Measurements from ENCODE around the gene TENT4B.

The TENT4B gene

GRCh38 chr16:50198802-50199403 lies 45.8 kb downstream of the TENT4B start:
- FAIRE-seq, result no peak

- FAIRE-seq, result no peak
Observed at GRCh38 chr16:50201787-50202186, 48.7 kb downstream of the TENT4B start.

GRCh38 chr16:50202926-50203624 lies 50.0 kb downstream of the TENT4B start:
- no peak for FAIRE-seq

GRCh38 chr16:50203681-50204080 lies 50.6 kb downstream of the TENT4B start:
- no peak for FAIRE-seq

- FAIRE-seq, result no peak
Observed at GRCh38 chr16:50204453-50205108, 51.5 kb downstream of the TENT4B start.

- no peak for FAIRE-seq
Observed at GRCh38 chr16:50207652-50208051, 54.5 kb downstream of the TENT4B start.

- FAIRE-seq, result no peak
Observed at GRCh38 chr16:50208460-50208931, 55.4 kb downstream of the TENT4B start.

- FAIRE-seq, result no peak
Observed at GRCh38 chr16:50209546-50210265, 56.6 kb downstream of the TENT4B start.

- FAIRE-seq, result peak; percentile 37
Observed at GRCh38 chr16:50210266-50211038, 57.3 kb downstream of the TENT4B start.

- FAIRE-seq, result peak; percentile 83
Observed at GRCh38 chr16:50213939-50214519, 60.9 kb downstream of the TENT4B start.

GRCh38 chr16:50215680-50216079 lies 62.6 kb downstream of the TENT4B start:
- no peak for FAIRE-seq

- FAIRE-seq, result no peak
Observed at GRCh38 chr16:50216231-50216630, 63.1 kb downstream of the TENT4B start.

- FAIRE-seq, result no peak
Observed at GRCh38 chr16:50219402-50219975, 66.4 kb downstream of the TENT4B start.

- FAIRE-seq, result no peak
Observed at GRCh38 chr16:50224286-50224685, 71.2 kb downstream of the TENT4B start.

- FAIRE-seq, result no peak
Observed at GRCh38 chr16:50227120-50227519, 74.0 kb downstream of the TENT4B start.

- FAIRE-seq, result no peak
Observed at GRCh38 chr16:50227665-50228064, 74.6 kb downstream of the TENT4B start.

- no peak for FAIRE-seq
Observed at GRCh38 chr16:50228364-50228868, 75.3 kb downstream of the TENT4B start.

GRCh38 chr16:50229149-50229726 lies 76.1 kb downstream of the TENT4B start:
- no peak for FAIRE-seq

GRCh38 chr16:50234771-50235556 lies 81.9 kb downstream of the TENT4B start:
- FAIRE-seq, result no peak

GRCh38 chr16:50235581-50235980 lies 82.5 kb downstream of the TENT4B start:
- no peak for FAIRE-seq
